GM12892 (cell line): ENCODE data around the gene MPST.

Experiments used
- POLR2A ChIP-seq: IDR thresholded peaks from 2 replicates; pipeline ENCODE4 v1.6.1; 2011; ENCODE audit warnings: low read depth, low read length, control low read depth
- POLR2AphosphoS5 ChIP-seq: IDR thresholded peaks from 2 replicates; pipeline ENCODE4 v1.6.1; 2011; ENCODE audit warnings: low read depth, low read length, control low read depth
- TAF1 ChIP-seq: IDR thresholded peaks from 2 replicates; pipeline ENCODE4 v1.6.1; 2011; ENCODE audit warnings: low read depth, mild to moderate bottlenecking, control low read depth, low read length, borderline replicate concordance

DNA sequence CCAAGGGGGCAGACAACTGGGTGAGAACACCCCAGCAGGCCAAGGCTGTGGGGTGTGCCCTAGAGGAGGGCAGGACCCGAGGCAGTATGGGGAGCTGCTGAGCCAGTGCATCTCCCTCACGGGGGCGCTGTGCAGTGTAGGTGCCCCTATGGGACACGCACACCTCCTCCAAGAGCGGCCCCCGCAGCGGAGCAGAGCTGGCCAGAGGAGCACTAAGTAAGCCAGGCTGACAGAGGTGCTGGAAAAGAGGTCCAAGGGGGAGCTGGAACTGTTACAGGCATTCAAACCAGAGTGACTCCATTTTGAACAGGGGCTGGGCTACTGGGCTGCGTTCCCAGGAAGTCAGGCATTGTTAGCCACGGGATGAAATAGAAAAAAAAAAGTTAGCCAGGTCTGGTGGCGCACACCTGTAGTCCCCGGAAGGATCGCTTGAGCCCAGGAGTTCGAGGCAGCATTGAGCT lies 42.1 kb upstream of the MPST start:
- TF ChIP-seq POLR2A (no peak), POLR2AphosphoS5 (no peak), TAF1 (no peak)
